Peyer's patch (tissue), 4 donors: ENCODE data around the gene PDK4.

Source experiments
- POLR2A ChIP-seq, 2 donors: fragments of 450-650 bp; IDR thresholded peaks; one replicate each; pipeline ENCODE4 v1.5.1; 2017; ENCODE audit warnings: antibody characterized with exemption in 2 of 2, mild to moderate bottlenecking in 2 of 2, moderate library complexity in 2 of 2
- TF ChIP-seq, protein P1 (sequence below), 6 experiments: fragments of 450-650 bp in 4 of 6; fragments of 200-600 bp in 2 of 6; sonication (generic) in 1 of 6; IDR thresholded peaks; one replicate each; pipeline ENCODE4 v1.5.1; 2017 to 2019; ENCODE audit warnings: antibody characterized with exemption in 6 of 6, mild to moderate bottlenecking in 3 of 6, moderate library complexity in 1 of 6

DNA sequence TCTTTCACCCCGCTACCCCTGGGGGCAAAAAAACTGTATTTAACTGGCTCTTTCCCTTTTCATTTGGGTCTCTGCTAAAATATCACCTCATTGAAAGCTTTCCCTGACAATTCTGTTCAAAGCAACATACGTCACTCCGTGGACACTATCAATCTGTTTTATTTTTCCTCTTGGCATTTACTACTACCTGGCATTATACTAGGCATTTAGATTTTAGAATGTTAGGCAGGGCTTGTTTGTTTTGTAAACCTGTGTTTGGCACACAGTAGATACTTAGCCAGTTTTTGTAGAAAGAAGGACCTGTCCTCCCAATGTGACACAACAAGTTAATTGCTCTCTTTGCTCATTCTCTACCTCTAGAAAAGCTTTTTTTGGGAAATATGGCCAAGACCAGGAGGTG lies 26.5 kb upstream of the PDK4 start:
- TF ChIP-seq, protein P1, sequence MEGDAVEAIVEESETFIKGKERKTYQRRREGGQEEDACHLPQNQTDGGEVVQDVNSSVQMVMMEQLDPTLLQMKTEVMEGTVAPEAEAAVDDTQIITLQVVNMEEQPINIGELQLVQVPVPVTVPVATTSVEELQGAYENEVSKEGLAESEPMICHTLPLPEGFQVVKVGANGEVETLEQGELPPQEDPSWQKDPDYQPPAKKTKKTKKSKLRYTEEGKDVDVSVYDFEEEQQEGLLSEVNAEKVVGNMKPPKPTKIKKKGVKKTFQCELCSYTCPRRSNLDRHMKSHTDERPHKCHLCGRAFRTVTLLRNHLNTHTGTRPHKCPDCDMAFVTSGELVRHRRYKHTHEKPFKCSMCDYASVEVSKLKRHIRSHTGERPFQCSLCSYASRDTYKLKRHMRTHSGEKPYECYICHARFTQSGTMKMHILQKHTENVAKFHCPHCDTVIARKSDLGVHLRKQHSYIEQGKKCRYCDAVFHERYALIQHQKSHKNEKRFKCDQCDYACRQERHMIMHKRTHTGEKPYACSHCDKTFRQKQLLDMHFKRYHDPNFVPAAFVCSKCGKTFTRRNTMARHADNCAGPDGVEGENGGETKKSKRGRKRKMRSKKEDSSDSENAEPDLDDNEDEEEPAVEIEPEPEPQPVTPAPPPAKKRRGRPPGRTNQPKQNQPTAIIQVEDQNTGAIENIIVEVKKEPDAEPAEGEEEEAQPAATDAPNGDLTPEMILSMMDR (IDR thresholded peaks at IDR 0.05), result no peak
- no peak for TF ChIP-seq POLR2A (IDR thresholded peaks at IDR 0.05)
